ENCODE data around the gene CD6.

The CD6 gene

DNA sequence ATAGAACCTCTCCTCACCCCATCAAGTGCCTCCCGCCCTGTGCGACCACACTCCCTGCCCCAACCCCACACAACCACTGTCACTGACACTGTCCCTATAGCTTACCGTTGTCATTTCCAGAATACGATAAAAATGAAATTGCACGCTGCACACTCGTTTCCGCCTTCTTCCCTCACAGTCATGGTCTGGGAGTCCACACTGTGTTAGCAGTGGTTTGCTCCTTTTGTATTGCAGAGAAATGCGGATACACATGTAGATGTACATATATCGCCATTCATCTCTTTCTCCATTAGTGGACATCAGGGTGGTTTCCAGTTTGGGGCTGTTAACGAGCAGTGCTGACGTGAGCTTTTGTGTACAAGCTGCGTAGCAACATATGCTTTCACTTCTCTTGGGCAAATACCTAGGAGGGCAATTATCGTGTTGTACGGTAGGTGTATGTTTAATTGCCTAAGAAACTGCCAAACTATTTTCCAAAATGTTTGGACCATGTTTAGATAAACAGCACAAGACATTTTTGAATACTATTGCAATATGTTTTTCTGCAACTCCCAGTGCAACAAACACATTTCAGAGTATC, 71.6 kb downstream of the CD6 start:
- Histone ChIP-seq H3K4me3 (ENCODE audit: low read depth, low read length) (no peak overlapping the region), H3K9me3 (ENCODE audit: control insufficient read depth, insufficient read depth, low read depth, low read length) (no peaks in the 10 kb centered on the region), H3K36me3 (ENCODE audit: control insufficient read depth in 2 of 2, insufficient read depth in 1 of 2, low read length in 2 of 2) (no peaks in the 10 kb centered on the region), H3K4me1 (ENCODE audit: control insufficient read depth, insufficient read depth, low read length) (no peaks in the 10 kb centered on the region), H3K27ac (ENCODE audit: extremely low read depth, low read depth, low read length) (no peak overlapping the region)
- POLR2A ChIA-PET, result no interaction called here
- CTCF ChIA-PET, result no interaction called here
- TF ChIP-seq HOXC10 (CRISPR knock-in tag; IDR thresholded peaks at IDR 0.05) (no peak), ZNF302 (tag by site-specific recombination; IDR thresholded peaks at IDR 0.05; ENCODE audit: low read depth) (no peak), ZNF521 (tag by site-specific recombination; IDR thresholded peaks at IDR 0.05) (no peak)

DNA sequence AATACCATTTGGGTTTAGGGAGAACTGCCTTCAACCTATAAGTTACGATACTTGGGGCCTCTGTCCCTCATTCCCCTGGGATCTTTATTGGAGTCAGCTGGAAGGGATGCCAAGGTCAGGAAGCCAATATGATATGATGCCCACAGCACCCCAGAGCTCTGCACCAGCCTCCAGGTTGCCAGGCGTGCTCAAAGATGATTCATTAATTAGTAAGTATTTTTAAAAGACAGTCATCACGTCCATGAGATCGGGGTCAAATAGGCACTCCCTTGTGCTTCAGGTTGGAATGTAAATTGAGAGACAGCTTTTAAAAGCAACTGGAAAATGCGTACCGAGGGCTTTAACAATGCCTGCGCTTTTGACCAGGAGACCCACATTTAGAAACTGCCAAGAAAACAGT, 73.8 kb downstream of the CD6 start:
- Histone ChIP-seq H3K4me3 (ENCODE audit: low read depth, low read length) (no peak overlapping the region), H3K27ac (ENCODE audit: extremely low read depth, low read depth, low read length) (no peak overlapping the region), H3K9me3 (ENCODE audit: control insufficient read depth, insufficient read depth, low read depth, low read length) (no peaks in the 10 kb centered on the region), H3K4me1 (ENCODE audit: control insufficient read depth, insufficient read depth, low read length) (no peaks in the 10 kb centered on the region), H3K36me3 (ENCODE audit: control insufficient read depth in 2 of 2, insufficient read depth in 1 of 2, low read length in 2 of 2) (no peaks in the 10 kb centered on the region)
- no peak for TF ChIP-seq ZBTB1 (tag by site-specific recombination; IDR thresholded peaks at IDR 0.05)
- no peak for TF ChIP-seq ZNF843 (tag by site-specific recombination; IDR thresholded peaks at IDR 0.05)
- TF ChIP-seq, protein P1, sequence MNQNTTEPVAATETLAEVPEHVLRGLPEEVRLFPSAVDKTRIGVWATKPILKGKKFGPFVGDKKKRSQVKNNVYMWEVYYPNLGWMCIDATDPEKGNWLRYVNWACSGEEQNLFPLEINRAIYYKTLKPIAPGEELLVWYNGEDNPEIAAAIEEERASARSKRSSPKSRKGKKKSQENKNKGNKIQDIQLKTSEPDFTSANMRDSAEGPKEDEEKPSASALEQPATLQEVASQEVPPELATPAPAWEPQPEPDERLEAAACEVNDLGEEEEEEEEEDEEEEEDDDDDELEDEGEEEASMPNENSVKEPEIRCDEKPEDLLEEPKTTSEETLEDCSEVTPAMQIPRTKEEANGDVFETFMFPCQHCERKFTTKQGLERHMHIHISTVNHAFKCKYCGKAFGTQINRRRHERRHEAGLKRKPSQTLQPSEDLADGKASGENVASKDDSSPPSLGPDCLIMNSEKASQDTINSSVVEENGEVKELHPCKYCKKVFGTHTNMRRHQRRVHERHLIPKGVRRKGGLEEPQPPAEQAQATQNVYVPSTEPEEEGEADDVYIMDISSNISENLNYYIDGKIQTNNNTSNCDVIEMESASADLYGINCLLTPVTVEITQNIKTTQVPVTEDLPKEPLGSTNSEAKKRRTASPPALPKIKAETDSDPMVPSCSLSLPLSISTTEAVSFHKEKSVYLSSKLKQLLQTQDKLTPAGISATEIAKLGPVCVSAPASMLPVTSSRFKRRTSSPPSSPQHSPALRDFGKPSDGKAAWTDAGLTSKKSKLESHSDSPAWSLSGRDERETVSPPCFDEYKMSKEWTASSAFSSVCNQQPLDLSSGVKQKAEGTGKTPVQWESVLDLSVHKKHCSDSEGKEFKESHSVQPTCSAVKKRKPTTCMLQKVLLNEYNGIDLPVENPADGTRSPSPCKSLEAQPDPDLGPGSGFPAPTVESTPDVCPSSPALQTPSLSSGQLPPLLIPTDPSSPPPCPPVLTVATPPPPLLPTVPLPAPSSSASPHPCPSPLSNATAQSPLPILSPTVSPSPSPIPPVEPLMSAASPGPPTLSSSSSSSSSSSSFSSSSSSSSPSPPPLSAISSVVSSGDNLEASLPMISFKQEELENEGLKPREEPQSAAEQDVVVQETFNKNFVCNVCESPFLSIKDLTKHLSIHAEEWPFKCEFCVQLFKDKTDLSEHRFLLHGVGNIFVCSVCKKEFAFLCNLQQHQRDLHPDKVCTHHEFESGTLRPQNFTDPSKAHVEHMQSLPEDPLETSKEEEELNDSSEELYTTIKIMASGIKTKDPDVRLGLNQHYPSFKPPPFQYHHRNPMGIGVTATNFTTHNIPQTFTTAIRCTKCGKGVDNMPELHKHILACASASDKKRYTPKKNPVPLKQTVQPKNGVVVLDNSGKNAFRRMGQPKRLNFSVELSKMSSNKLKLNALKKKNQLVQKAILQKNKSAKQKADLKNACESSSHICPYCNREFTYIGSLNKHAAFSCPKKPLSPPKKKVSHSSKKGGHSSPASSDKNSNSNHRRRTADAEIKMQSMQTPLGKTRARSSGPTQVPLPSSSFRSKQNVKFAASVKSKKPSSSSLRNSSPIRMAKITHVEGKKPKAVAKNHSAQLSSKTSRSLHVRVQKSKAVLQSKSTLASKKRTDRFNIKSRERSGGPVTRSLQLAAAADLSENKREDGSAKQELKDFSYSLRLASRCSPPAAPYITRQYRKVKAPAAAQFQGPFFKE (tag by site-specific recombination; IDR thresholded peaks at IDR 0.05; ENCODE audit: borderline replicate concordance), result no peak
- POLR2A ChIA-PET, result no interaction called here
- CTCF ChIA-PET, result interaction anchor here (0.6 to 1.2 kb wide), 3 partner anchors 84 to 341 kb away, joined by 3 to 6 read pairs (median 4); no protein-coding TSS in a partner anchor

DNA sequence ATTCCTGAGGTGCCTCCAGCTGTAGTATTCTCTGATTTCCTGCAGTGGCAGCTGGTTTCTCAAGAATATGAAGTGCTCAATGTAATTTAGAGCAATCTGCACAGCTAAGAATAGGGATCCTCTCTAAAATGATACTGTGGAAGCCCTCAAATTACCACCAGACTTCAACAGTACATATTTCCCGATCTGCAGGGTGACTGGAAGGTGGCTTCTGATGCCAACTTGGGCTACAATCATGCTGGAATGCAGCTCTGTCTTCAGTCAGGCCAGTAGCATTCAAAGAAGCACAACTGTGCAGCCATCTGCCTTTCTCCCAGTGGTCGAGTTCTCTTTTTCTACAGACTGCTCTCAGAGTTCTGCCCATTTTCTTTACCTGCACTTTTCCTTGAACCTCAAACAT, 75.4 kb downstream of the CD6 start:
- TF ChIP-seq ZNF335 (tag by site-specific recombination; conservative IDR thresholded peaks at IDR 0.05), result no peak
- no peak for TF ChIP-seq ZNF248 (tag by site-specific recombination; IDR thresholded peaks at IDR 0.05)
- no peak for TF ChIP-seq ZNF660 (tag by site-specific recombination; IDR thresholded peaks at IDR 0.05)
- no peak for TF ChIP-seq ZNF350 (tag by site-specific recombination; IDR thresholded peaks at IDR 0.05)
- no peak for TF ChIP-seq MYNN (tag by site-specific recombination; IDR thresholded peaks at IDR 0.05; ENCODE audit: borderline replicate concordance)
- TF ChIP-seq ZNF776 (tag by site-specific recombination; IDR thresholded peaks at IDR 0.05; ENCODE audit: borderline replicate concordance), result no peak
- TF ChIP-seq, protein P2, sequence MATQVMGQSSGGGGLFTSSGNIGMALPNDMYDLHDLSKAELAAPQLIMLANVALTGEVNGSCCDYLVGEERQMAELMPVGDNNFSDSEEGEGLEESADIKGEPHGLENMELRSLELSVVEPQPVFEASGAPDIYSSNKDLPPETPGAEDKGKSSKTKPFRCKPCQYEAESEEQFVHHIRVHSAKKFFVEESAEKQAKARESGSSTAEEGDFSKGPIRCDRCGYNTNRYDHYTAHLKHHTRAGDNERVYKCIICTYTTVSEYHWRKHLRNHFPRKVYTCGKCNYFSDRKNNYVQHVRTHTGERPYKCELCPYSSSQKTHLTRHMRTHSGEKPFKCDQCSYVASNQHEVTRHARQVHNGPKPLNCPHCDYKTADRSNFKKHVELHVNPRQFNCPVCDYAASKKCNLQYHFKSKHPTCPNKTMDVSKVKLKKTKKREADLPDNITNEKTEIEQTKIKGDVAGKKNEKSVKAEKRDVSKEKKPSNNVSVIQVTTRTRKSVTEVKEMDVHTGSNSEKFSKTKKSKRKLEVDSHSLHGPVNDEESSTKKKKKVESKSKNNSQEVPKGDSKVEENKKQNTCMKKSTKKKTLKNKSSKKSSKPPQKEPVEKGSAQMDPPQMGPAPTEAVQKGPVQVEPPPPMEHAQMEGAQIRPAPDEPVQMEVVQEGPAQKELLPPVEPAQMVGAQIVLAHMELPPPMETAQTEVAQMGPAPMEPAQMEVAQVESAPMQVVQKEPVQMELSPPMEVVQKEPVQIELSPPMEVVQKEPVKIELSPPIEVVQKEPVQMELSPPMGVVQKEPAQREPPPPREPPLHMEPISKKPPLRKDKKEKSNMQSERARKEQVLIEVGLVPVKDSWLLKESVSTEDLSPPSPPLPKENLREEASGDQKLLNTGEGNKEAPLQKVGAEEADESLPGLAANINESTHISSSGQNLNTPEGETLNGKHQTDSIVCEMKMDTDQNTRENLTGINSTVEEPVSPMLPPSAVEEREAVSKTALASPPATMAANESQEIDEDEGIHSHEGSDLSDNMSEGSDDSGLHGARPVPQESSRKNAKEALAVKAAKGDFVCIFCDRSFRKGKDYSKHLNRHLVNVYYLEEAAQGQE (tag by site-specific recombination; IDR thresholded peaks at IDR 0.05), result no peak
- no peak for TF ChIP-seq ZNF146 (tag by site-specific recombination; IDR thresholded peaks at IDR 0.05)
- no peak for TF ChIP-seq ZBTB17 (tag by site-specific recombination; IDR thresholded peaks at IDR 0.05)
- TF ChIP-seq, protein P1 (tag by site-specific recombination; IDR thresholded peaks at IDR 0.05; ENCODE audit: borderline replicate concordance), result no peak
- no peak overlapping the region for H3K4me3 ChIP-seq (ENCODE audit: low read depth, low read length)
- no peak overlapping the region for H3K27ac ChIP-seq (ENCODE audit: extremely low read depth, low read depth, low read length)
- no peaks in the 10 kb centered on the region for H3K36me3 ChIP-seq (ENCODE audit: control insufficient read depth in 2 of 2, insufficient read depth in 1 of 2, low read length in 2 of 2)
- H3K4me1 ChIP-seq (ENCODE audit: control insufficient read depth, insufficient read depth, low read length), result no peaks in the 10 kb centered on the region
- no peaks in the 10 kb centered on the region for H3K9me3 ChIP-seq (ENCODE audit: control insufficient read depth, insufficient read depth, low read depth, low read length)
- ChIA-PET POLR2A (interaction anchor here (0.6 kb wide), 1 partner anchor 56 kb away, joined by 3 read pairs; no protein-coding TSS in a partner anchor), CTCF (interaction anchor here (0.9 to 1.0 kb wide), 2 partner anchors 12 to 20 kb away, joined by 3 read pairs; no protein-coding TSS in a partner anchor)

All from HEK293 (cell line).